Measurements from ENCODE around the gene IMPACT.

DNA sequence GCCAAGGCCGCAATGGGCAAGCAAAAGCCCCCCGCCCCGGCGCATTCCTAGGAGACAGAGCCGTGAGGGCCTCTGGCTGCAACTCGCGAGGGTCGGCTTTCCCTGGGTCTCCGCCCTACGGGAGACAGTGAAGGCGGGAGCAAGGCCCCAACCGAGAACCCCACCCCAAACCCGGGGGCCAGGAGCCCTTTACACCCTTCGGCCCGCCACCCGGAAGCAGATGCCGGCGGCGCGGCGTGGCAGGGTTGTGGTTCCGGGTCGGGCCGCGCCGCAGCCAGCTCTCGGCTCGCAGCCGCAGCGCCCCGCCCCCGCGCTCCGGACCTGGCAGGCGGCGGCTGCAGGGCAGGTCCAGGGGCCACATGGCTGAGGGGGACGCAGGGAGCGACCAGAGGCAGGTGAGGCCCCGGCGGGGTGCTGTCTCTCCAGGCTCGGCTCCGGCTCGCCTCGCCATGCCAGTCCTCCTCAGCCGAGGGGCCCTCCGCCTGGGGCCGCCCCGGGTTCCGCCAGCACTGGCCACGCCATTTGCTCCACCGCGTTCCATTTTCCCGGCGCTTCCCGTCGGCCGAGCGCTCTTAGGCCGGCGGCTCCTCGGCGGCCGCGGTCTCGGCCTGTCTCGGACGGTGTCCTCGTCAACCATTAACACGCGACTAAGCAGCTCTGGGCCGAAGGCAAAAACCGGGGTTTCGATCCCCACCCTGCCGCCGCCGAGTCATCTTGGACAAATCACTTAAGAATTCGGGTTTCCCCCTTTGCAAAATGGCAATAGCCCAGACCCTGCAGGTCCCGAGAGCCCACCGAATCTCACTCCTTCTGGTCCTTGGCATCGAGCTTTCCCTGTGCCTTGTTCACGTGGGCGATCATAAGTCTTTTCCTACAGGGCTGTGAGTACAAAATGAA, at the start of gene IMPACT:
- TF ChIP-seq, protein P1, sequence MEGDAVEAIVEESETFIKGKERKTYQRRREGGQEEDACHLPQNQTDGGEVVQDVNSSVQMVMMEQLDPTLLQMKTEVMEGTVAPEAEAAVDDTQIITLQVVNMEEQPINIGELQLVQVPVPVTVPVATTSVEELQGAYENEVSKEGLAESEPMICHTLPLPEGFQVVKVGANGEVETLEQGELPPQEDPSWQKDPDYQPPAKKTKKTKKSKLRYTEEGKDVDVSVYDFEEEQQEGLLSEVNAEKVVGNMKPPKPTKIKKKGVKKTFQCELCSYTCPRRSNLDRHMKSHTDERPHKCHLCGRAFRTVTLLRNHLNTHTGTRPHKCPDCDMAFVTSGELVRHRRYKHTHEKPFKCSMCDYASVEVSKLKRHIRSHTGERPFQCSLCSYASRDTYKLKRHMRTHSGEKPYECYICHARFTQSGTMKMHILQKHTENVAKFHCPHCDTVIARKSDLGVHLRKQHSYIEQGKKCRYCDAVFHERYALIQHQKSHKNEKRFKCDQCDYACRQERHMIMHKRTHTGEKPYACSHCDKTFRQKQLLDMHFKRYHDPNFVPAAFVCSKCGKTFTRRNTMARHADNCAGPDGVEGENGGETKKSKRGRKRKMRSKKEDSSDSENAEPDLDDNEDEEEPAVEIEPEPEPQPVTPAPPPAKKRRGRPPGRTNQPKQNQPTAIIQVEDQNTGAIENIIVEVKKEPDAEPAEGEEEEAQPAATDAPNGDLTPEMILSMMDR (IDR thresholded peaks at IDR 0.05), result no peak
- TF ChIP-seq POLR2A (IDR thresholded peaks at IDR 0.05), result no peak

Data from testis (tissue), 2 donors.